Posterior cingulate gyrus (tissue), 11 donors: ENCODE measurements around the gene CEBPA.
A peak's percentile ranks its signal among the peaks of the same experiment; 100 is the strongest.
"Not testable (repeated sequence)": the region's sequence is repeated elsewhere in the genome, so short reads cannot be mapped to it uniquely, and the experiment has no call there.

Experiments used
- DNase-seq, 10 donors: peaks; one replicate each; pipeline versions ENCODE4 v3.0.0 to v3.0.0-alpha.2; 2020 to 2021; ENCODE audit warnings: mixed read lengths in 3 of 10
- intact Hi-C: fragments of 100-400 bp; cut with DNase I; formaldehyde crosslinking; loops from one replicate; pipeline ENCODE4 v1.15.1; 2023

Gene CEBPA

GRCh38 chr19:33329060-33329459 lies 26.7 kb upstream of the CEBPA start:
- intact Hi-C loops, result no loop called here

GRCh38 chr19:33325920-33326319 lies 23.6 kb upstream of the CEBPA start:
- intact Hi-C loops, result no loop called here
- DNase-seq, result peak; percentile 24 to 89 (median 44)

More at GRCh38 chr19:33329060-33329459, 26.7 kb upstream of the CEBPA start:
- no peak for DNase-seq

- DNase-seq, result no peak
- intact Hi-C loops, result no loop called here
Observed at GRCh38 chr19:33324628-33325027, 22.3 kb upstream of the CEBPA start.

- intact Hi-C loops, result no loop called here
- DNase-seq, result no peak
Observed at GRCh38 chr19:33323093-33323820, 20.9 kb upstream of the CEBPA start.

- no peak for DNase-seq
- intact Hi-C loops, result no loop called here
Observed at GRCh38 chr19:33320636-33321035, 18.3 kb upstream of the CEBPA start.

GRCh38 chr19:33317991-33318390 lies 15.7 kb upstream of the CEBPA start:
- DNase-seq, result peak in 1 of 10 donors; percentile 5
- intact Hi-C loops, result not testable (repeated sequence)

GRCh38 chr19:33317517-33317916 lies 15.2 kb upstream of the CEBPA start:
- DNase-seq, result peak in 1 of 10 donors; percentile 21
- intact Hi-C loops, result no loop called here

GRCh38 chr19:33316541-33317264 lies 14.4 kb upstream of the CEBPA start:
- intact Hi-C loops, result no loop called here
- DNase-seq, result no peak

GRCh38 chr19:33312808-33313207 lies 10.5 kb upstream of the CEBPA start:
- intact Hi-C loops, DNase-seq: not testable (repeated sequence)

GRCh38 chr19:33312065-33312464 lies 9.7 kb upstream of the CEBPA start:
- DNase-seq, result no peak
- intact Hi-C loops, result no loop called here

- intact Hi-C loops, result no loop called here
- DNase-seq, result peak in 1 of 10 donors; percentile 23
Observed at GRCh38 chr19:33311326-33311682, 9.0 kb upstream of the CEBPA start.

- intact Hi-C loops, result no loop called here
- peak in 3 of 10 donors; percentile 27 to 62 (median 51) for DNase-seq
Observed at GRCh38 chr19:33310606-33311325, 8.4 kb upstream of the CEBPA start.

GRCh38 chr19:33309826-33310225 lies 7.5 kb upstream of the CEBPA start:
- DNase-seq, result peak in 1 of 10 donors; percentile 64
- intact Hi-C loops, result loop anchor here (10.0 kb wide), 1 partner anchor 95 kb away; no protein-coding TSS in a partner anchor

GRCh38 chr19:33306853-33307792 lies 4.8 kb upstream of the CEBPA start:
- intact Hi-C loops, result loop anchor here (10.0 kb wide), 1 partner anchor 98 kb away; no protein-coding TSS in a partner anchor
- DNase-seq, result peak in 3 of 10 donors; percentile 55 to 59 (median 58)

GRCh38 chr19:33306191-33306590 lies 3.9 kb upstream of the CEBPA start:
- intact Hi-C loops, result loop anchor here (10.0 kb wide), 1 partner anchor 99 kb away; no protein-coding TSS in a partner anchor
- DNase-seq, result peak in 3 of 10 donors; percentile 6 to 37 (median 32)

- intact Hi-C loops, result loop anchor here (10.0 kb wide), 1 partner anchor 100 kb away; no protein-coding TSS in a partner anchor
- peak in 3 of 10 donors; percentile 34 to 50 (median 39) for DNase-seq
Observed at GRCh38 chr19:33304760-33305647, 2.7 kb upstream of the CEBPA start.

- peak in 3 of 10 donors; percentile 37 to 66 (median 38) for DNase-seq
- intact Hi-C loops, result loop anchor here (10.0 kb wide), 1 partner anchor 100 kb away; no protein-coding TSS in a partner anchor
Observed at GRCh38 chr19:33304371-33304759, 2.0 kb upstream of the CEBPA start.

GRCh38 chr19:33303791-33304345 lies 1.5 kb upstream of the CEBPA start:
- intact Hi-C loops, result loop anchor here (2.0 to 10.0 kb wide), 2 partner anchors 69 to 101 kb away; partner anchors contain the start of gene CEBPG
- DNase-seq, result peak in 2 of 10 donors; percentile 68 to 77
